Activated naive CD8-positive, alpha-beta T cell treated with anti-CD3 and anti-CD28 coated beads, Interleukin-2, amount 50 U/mL, for 24 hours (primary cell): ENCODE measurements around the gene BEST2.
"Not testable (repeated sequence)": the region's sequence is repeated elsewhere in the genome, so short reads cannot be mapped to it uniquely, and the experiment has no call there.

Experiments used
- ATAC-seq: fragments of 150-1000 bp; cut with Tn5 transposase; one replicate; pipeline ENCODE4 v1.10.0; 2021
- DNase-seq: peaks from one replicate; pipeline ENCODE4 v3.0.0; 2021
- H3K27ac Mint-ChIP-seq: one replicate; pipeline ENCODE4 v1.8.0; 2021; ENCODE audit warnings: mild to moderate bottlenecking, mixed read lengths
- H3K27me3 Mint-ChIP-seq: one replicate; pipeline ENCODE4 v1.8.0; 2021; ENCODE audit warnings: mixed read lengths
- H3K36me3 Mint-ChIP-seq: one replicate; pipeline ENCODE4 v1.8.0; 2021; ENCODE audit warnings: low read depth, mixed read lengths
- H3K4me1 Mint-ChIP-seq: one replicate; pipeline ENCODE4 v1.8.0; 2021; ENCODE audit warnings: mixed read lengths
- H3K4me3 Mint-ChIP-seq: one replicate; pipeline ENCODE4 v1.8.0; 2021; ENCODE audit warnings: mild to moderate bottlenecking, moderate library complexity, mixed read lengths
- H3K9me3 Mint-ChIP-seq: one replicate; pipeline ENCODE4 v1.8.0; 2021; ENCODE audit warnings: mixed read lengths

BEST2 gene

DNA sequence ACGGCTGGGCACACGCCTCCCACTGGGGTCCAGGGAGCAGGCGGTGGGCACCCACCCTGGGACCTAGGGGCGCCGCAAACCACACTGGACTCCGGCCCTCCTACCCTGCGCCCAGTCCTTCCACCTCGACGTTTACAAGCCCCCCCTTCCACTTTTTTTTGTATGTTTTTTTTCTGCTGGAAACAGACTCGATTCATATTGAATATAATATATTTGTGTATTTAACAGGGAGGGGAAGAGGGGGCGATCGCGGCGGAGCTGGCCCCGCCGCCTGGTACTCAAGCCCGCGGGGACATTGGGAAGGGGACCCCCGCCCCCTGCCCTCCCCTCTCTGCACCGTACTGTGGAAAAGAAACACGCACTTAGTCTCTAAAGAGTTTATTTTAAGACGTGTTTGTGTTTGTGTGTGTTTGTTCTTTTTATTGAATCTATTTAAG is 41.3 kb downstream of the BEST2 start:
- Mint-ChIP-seq H3K9me3 (no peaks in the 10 kb centered on the region), H3K27me3 (no peaks in the 10 kb centered on the region), H3K4me1 (peaks cover 51% of the 10 kb centered on the region), H3K27ac (peak overlapping the region; percentile 98), H3K4me3 (peak overlapping the region; percentile 93), H3K36me3 (peaks cover 11% of the 10 kb centered on the region)
- ATAC-seq, result no peak
- no peak for DNase-seq

DNA sequence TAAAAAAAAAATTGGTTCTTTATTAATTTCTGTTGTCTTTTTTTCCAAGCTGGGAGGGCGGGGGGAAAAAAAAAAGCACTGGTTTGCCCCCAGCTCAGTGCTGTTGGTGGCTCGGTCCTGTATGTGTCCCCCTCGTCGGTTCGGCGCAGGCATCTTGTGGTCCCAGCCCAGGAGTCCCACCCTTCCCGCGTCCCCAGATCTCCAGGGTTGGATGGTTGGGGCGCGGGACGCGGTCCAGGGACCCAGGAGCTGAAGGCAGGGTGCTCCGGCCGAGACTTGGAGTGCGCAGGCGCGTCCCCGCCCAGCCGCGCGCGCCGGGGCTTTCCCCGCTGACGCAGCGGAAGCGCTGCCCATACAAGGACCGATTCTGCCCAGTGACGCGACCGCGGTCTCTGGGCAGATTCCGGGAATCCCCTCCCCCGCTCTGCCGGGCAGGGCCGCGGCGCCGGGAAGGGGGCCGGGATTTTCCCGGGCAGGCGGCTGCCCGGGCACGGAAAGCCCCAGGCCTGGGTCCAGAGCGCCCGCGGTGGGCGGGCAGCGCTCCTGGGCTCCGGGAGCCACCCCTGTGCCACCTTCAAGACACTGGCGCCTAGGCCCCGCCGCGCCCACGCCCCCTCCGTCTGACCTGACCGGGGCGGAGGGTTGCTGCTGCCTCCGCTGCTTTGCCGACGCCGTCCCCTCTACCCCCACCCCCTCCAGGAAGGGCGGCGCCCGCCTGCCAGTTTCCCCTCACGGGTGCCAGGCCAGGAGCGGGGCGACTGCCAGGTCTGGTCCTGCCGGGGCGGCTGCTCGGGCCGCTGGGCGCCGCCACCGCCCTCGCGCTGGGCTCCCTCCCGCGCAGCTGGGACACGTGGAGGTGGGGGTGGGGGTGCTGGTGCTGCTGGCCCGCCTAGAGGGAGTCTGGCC is 42.0 kb downstream of the BEST2 start:
- peak overlapping the region; percentile 93 for H3K4me3 Mint-ChIP-seq
- H3K36me3 Mint-ChIP-seq, result peaks cover 11% of the 10 kb centered on the region
- H3K4me1 Mint-ChIP-seq, result peaks cover 45% of the 10 kb centered on the region
- DNase-seq (peak; percentile 95), ATAC-seq (peak; percentile 33)
- no peaks in the 10 kb centered on the region for H3K9me3 Mint-ChIP-seq
- H3K27me3 Mint-ChIP-seq, result no peaks in the 10 kb centered on the region
- H3K27ac Mint-ChIP-seq, result peak overlapping the region; percentile 98

DNA sequence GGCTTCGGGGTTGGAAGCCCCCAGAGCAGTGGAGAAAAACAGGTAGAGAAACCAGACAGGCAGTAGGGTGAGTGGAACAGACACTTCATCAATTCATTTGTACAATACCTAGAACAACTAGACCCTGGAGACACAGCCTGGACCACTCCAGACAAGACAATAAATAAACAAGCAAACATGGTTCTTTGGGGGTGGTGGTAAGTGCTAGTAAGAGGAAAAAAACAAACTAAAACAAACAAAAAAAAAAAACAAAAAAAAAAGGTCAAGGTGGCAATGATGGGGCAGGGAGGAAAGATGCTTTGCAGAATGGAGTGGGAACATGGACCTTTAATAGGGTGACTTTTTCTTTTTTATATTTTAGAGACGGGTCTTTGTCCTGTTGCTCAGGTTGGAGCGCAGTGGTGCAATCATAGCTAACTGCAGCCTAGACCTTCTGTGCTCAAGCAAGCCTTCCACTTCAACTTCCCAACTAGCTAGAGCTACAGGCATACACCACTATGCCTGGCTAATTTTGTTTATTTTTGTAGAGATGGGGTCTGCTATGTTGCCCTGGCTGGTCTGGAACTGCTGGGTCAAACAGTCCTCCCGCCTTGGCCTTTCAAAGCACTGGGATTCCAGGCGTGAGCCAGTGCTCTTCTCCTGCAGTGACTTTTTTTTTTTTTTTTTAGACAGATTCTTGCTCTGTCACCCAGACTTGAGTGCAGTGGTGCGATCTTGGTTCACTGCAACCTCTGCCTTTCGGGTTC is 42.8 kb downstream of the BEST2 start:
- Mint-ChIP-seq H3K36me3 (peaks cover 11% of the 10 kb centered on the region), H3K4me1 (peaks cover 36% of the 10 kb centered on the region)
- DNase-seq, result no peak

DNA sequence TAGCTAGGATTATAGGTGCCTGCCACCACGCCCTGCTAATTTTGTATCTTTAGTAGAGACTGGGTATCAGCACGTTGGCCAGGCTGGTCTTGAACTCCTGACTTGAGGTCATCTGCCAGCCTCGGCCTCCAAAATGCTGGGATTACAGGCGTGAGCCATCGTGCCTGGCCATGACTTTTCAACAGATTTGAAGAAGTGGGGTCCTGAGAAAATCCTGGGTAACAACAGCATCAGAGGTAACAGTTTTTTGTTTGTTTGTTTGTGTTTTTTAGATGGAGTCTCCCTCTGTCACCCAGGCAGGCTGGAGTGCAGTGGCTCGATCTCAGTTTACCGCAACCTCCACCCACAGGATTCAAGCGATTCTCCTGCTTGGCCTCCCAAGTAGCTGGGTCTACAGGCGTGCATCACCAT is 43.4 kb downstream of the BEST2 start:
- peaks cover 36% of the 10 kb centered on the region for H3K4me1 Mint-ChIP-seq
- H3K9me3 Mint-ChIP-seq, result no peaks in the 10 kb centered on the region
- H3K27me3 Mint-ChIP-seq, result no peaks in the 10 kb centered on the region
- ATAC-seq, result no peak
- peak overlapping the region; percentile 82 for H3K4me3 Mint-ChIP-seq
- peak overlapping the region; percentile 89 for H3K27ac Mint-ChIP-seq
- H3K36me3 Mint-ChIP-seq, result peaks cover 11% of the 10 kb centered on the region
- no peak for DNase-seq

More for the DNA sequence above, 42.8 kb downstream of the BEST2 start:
- Mint-ChIP-seq H3K27me3 (no peaks in the 10 kb centered on the region), H3K9me3 (no peaks in the 10 kb centered on the region), H3K27ac (peak overlapping the region; percentile 89), H3K4me3 (peak overlapping the region; percentile 82)
- no peak for ATAC-seq

DNA sequence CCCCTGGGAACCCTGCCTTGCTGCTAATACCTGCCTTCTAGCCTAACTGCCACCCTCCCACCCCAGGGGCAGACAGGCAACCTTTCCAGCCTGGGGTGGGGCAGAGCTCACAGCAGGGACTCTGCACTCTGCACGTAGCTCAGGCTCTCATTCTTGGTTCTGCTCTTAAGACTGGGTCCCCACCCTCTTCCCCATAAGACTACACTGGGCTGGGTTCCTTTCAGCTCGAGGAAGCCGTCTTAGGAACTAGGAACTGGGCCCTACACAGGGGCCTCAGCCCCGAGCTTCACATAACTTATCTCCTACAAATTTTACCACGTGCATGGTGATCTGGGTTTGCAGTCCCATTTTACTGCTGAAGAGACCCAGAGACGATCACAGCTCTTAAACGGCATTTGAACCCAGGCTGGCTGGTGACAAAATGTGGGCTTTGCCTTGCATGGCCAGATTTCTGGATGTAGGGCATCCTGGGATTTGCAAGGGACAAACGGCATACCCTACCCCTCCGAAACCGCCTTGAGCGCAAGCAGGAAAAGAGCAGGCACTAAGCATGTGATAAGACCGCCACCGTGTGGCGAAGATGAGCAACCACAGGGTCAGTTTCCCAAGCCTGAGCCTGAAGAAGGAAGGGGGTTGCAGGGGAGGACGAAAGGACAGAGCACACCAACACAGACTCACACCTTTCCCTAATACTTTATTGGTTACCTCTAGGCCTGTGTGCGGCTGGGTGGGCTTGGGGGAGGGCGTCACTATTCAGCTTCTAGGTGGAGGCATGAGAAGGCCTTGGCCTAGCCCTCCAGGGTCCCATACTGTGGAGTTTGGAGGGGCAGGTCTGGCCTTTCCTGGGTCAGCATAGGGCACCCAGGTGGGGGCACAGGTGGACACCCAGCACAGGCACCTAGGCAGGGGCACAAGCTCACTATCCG is 44.8 kb downstream of the BEST2 start:
- peak; percentile 79 for DNase-seq
- ATAC-seq, result no peak
- Mint-ChIP-seq H3K27me3 (no peaks in the 10 kb centered on the region), H3K9me3 (no peaks in the 10 kb centered on the region), H3K4me1 (peaks cover 32% of the 10 kb centered on the region), H3K27ac (peak overlapping the region; percentile 81), H3K36me3 (peaks cover 17% of the 10 kb centered on the region), H3K4me3 (peak overlapping the region; percentile 68)

DNA sequence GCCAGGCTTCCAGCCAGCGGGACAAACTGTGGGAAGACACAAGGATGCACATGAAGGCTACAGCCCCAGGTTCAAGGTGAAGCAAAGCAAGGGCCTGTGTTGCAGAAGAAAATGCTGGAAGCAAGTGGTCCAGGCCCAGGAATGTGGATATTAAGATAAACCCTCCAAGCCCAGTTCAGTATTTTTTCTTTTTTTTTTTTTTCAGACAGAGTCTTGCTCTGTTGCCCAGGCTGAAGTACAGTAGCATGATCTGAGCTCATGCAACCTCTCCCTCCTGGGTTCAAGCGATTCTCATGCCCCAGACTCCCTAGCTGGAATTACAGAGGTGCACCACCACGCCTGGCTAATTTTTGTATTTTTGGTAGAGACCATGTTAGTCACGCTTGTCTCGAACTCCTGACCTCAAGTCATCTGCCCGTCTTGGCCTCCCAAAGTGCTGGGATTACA is 45.6 kb downstream of the BEST2 start:
- DNase-seq, result no peak
- no peaks in the 10 kb centered on the region for H3K9me3 Mint-ChIP-seq
- no peak for ATAC-seq
- no peak overlapping the region for H3K27ac Mint-ChIP-seq
- H3K4me1 Mint-ChIP-seq, result peaks cover 34% of the 10 kb centered on the region
- peaks cover 17% of the 10 kb centered on the region for H3K36me3 Mint-ChIP-seq
- H3K27me3 Mint-ChIP-seq, result no peaks in the 10 kb centered on the region
- no peak overlapping the region for H3K4me3 Mint-ChIP-seq

DNA sequence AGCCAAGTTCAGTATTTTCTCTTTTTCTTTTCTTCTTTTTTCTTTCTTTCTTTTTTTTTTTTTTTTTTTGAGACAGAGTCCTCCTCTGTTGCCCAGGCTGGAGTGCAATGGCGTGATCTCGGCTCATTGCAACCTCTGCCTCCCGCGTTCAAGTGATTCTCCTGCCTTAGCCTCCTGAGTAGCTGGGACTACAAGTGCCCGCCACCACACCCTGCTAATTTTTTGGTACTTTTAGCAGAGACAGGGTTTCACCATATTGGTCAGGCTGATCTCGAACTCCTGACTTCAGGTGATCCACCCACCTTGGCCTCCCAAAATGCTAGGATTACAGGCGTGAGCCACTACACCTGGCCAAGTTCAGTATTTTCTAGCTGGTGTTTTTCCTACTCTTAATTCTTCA is 46.0 kb downstream of the BEST2 start:
- H3K27me3 Mint-ChIP-seq, DNase-seq, H3K4me3 Mint-ChIP-seq, ATAC-seq, H3K9me3 Mint-ChIP-seq, H3K27ac Mint-ChIP-seq: not testable (repeated sequence)
- peaks cover 38% of the 10 kb centered on the region for H3K4me1 Mint-ChIP-seq
- H3K36me3 Mint-ChIP-seq, result peaks cover 13% of the 10 kb centered on the region

DNA sequence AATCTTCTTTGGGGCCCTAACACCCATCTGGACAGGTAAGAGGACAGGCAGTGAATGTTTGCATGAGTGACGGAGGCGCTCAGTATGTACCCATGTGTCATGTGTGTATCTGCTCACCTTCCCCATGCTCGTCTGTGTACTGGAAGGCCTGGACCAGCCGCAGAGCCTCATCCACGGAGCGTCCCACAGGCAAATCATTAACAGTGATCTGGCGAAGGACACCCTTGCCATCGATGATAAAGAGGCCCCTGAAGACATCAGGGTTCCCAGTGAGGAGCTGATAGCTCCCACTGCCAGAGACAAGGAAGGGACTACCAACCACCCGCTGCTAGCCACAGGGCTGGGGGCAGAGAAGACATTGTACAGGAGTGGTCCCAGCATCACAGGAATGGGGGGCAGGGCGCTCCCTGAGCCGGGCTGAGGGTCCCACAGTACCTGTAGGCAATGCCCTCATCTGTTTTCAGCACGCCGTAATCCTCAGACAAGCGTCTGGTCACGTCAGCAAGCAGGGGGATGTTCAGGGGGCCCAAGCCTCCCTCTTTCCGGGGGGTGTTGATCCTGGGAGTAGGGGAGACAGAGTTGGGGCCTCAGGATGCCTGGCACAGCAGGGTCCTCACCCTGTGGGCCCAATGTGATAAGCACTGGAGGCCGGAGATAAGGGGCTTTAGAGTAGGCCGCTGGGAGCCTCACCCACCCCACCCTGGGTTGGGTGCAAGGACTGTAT is 48.3 kb downstream of the BEST2 start:
- peaks cover 30% of the 10 kb centered on the region for H3K4me1 Mint-ChIP-seq
- no peak overlapping the region for H3K27ac Mint-ChIP-seq
- H3K27me3 Mint-ChIP-seq, result no peaks in the 10 kb centered on the region
- DNase-seq (no peak), ATAC-seq (no peak)
- H3K4me3 Mint-ChIP-seq, result peak overlapping the region; percentile 85
- H3K36me3 Mint-ChIP-seq, result peaks cover 6% of the 10 kb centered on the region
- H3K9me3 Mint-ChIP-seq, result no peaks in the 10 kb centered on the region

DNA sequence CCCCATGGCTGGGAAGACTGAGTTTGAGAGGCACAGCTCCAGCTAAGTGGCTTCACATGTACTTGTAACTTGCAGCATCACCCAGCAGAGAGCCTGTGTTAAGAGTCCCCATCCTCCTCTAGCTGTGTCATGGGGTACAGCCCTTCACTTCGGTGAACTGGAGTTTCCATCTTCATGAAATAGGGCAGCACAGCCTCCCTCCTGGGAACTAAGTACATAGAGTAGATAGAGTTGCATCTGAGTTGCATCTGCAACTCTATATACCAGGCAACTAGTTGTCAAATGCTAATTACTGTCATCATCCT is 48.8 kb downstream of the BEST2 start:
- ATAC-seq, result no peak
- DNase-seq, result no peak
- peak overlapping the region; percentile 85 for H3K4me3 Mint-ChIP-seq
- H3K27me3 Mint-ChIP-seq, result no peaks in the 10 kb centered on the region
- H3K9me3 Mint-ChIP-seq, result no peaks in the 10 kb centered on the region
- peaks cover 27% of the 10 kb centered on the region for H3K4me1 Mint-ChIP-seq
- peaks cover 6% of the 10 kb centered on the region for H3K36me3 Mint-ChIP-seq
- H3K27ac Mint-ChIP-seq, result peak overlapping the region; percentile 75

DNA sequence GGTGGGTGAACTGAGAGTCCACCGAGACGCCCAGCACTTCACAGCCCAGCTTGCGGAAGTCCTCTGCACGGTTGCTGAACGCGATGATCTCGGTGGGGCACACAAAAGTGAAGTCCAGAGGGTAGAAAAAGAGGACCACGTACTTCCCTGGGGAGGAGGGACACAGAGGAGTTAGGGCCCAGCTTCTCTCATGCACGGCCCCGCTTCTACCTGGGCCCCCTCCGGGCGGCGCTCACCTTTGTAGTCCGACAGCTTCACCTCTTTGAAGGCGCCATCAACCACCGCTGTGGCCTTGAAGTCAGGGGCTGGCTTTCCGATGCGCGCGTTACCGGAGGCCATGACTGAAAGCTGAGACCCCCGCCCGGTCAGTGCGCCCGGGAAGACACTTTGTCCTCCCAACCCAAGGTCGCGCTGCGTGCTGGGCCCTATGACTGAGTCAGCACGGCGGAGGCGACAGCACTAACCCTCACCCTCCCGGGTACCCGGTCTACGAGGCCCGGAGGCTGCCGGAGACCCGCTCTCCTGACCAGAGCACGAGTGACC is 49.4 kb downstream of the BEST2 start:
- Mint-ChIP-seq H3K27me3 (no peaks in the 10 kb centered on the region), H3K36me3 (peaks cover 6% of the 10 kb centered on the region), H3K4me3 (peak overlapping the region; percentile 85), H3K27ac (peak overlapping the region; percentile 75), H3K4me1 (peaks cover 22% of the 10 kb centered on the region), H3K9me3 (no peaks in the 10 kb centered on the region)
- no peak for DNase-seq
- peak; percentile 16 for ATAC-seq

DNA sequence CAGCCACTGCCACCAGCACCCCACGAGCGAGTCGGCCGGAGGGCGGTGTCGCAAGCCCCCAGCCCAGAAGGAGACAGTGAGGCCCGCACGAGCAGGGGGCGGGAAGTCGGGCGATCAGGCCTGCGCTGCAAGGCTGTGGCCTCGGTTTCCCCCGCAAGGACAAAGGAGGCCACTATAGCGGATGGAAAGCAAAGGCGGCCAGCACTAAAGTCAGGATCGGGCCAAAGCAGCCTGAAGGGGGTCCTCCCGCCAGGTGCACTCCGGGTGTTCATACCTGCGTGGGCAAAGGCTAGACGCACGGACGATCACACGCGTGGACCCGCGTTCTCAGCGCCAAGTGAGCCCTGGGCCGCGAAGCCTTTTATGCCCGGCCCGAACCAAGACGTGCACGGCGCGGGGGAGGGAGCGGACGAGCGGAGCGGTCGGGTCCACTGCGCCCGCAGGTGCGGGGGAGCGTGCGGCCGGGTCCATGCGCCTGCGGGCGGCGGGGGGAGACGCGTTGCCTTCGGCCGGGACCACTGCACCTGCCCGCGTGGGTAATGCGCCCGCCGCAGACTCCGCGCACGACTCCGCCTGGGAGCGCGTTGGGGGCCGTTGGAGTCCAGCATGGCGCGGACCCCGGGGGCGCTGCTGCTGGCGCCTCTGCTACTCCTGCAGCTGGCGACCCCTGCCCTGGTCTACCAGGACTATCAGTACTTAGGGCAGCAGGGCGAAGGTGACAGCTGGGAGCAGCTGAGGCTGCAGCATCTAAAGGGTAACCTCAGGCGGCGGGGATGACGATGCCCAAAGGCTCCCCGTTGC is 50.1 kb downstream of the BEST2 start, which contains the start of the genes PRDX2 and THSD8:
Gene PRDX2 (minus strand): TSS at position 335 of the 801 bp plus-strand sequence. CDS start 539 bp downstream, outside the sequence.
Gene THSD8 (plus strand): TSS at position 604 of the 801 bp plus-strand sequence. CDS start 3 bp downstream, at position 607.
- Mint-ChIP-seq H3K36me3 (peaks cover 6% of the 10 kb centered on the region), H3K9me3 (no peaks in the 10 kb centered on the region)
- peak; percentile 57 for ATAC-seq

DNA sequence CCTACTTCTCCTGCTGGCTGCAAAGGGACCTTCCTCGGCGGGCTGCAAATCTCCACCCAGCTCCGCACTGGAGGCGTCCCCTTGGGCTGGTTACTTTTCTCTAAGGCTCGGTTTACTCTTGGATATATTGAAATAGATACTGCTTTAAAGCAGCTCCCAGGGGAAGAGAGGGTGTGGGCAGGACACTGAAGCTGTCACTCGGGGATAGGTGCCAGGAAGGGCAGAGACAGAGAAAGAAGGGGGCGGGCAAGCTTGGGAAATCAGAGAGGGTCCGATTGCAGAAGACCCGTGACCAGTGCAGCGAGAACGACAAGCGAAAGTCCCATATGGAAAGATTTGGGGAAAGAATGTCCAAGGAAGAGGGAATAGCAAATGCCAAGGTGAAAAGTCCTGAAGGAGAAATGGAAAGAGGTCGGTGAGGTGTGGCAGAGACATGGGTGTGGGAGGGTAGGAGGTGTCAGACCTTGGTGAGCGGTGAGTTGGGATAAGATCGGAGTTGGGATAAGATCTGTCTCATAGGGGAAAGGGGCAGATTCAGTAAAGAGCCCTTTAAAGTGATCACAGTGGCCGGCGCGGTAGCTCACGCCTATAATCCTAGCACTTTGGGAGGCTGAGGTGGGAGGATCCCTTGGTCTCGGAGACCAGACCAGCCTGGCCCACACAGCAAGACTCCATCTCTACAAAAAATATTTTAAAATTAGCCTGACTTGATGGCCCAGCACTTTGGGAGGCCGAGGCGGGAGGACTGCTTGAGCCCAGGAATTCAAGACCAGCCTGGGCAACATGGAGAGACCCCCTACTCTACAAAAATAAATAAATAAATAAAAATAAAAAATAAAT is 50.9 kb downstream of the BEST2 start:
- no peaks in the 10 kb centered on the region for H3K27me3 Mint-ChIP-seq
- peak overlapping the region; percentile 72 for H3K27ac Mint-ChIP-seq

More for the DNA sequence above, 50.1 kb downstream of the BEST2 start, which contains the start of the genes PRDX2 and THSD8:
- Mint-ChIP-seq H3K4me1 (peaks cover 22% of the 10 kb centered on the region), H3K4me3 (peak within 1 kb of the TSS; percentile 85), H3K27me3 (no peaks in the 10 kb centered on the region), H3K27ac (peak within 1 kb of the TSS; percentile 75)
- DNase-seq, result peak; percentile 86

More for the DNA sequence above, 50.9 kb downstream of the BEST2 start:
- Mint-ChIP-seq H3K4me1 (peaks cover 28% of the 10 kb centered on the region), H3K9me3 (no peaks in the 10 kb centered on the region), H3K4me3 (peak overlapping the region; percentile 85), H3K36me3 (peaks cover 6% of the 10 kb centered on the region)
- no peak for DNase-seq
- no peak for ATAC-seq
